Cardiac muscle cell (in vitro differentiated cells and primary cell): Measurements from ENCODE around the gene AXL. TPM values are rescaled to one million over a fixed set of nuclear protein-coding genes. Genes with fewer than 3 reads are reported as not detected.

ENCODE experiments used
- DNase-seq, 2 donors: peaks; one replicate each; pipeline versions ENCODE4 v3.0.0 to v3.0.0-alpha.2; 2010 to 2017; ENCODE audit warnings: low read depth in 1 of 2, low spot score in 1 of 2
- H3K27ac ChIP-seq: fragments of 200-600 bp; sonication (generic); 2 replicates; pipeline ENCODE4 v1.5.1; 2016
- H3K27me3 ChIP-seq: fragments of 200-600 bp; sonication (generic); 2 replicates; pipeline ENCODE4 v1.6.0; 2016; ENCODE audit warnings: control low read depth
- H3K36me3 ChIP-seq: fragments of 200-600 bp; sonication (generic); 2 replicates; pipeline ENCODE4 v1.5.1; 2016; ENCODE audit warnings: control low read depth
- H3K4me1 ChIP-seq: fragments of 200-600 bp; sonication (generic); 2 replicates; pipeline ENCODE4 v1.8.1; 2017; ENCODE audit warnings: low read depth, mild to moderate bottlenecking, mixed run types
- H3K4me3 ChIP-seq: fragments of 200-600 bp; sonication (generic); 2 replicates; pipeline ENCODE4 v1.5.1; 2016; ENCODE audit warnings: mild to moderate bottlenecking
- H3K9me3 ChIP-seq: fragments of 200-600 bp; sonication (generic); 2 replicates; pipeline ENCODE4 v1.5.1; 2017; ENCODE audit warnings: low read depth, mild to moderate bottlenecking, control low read depth
- polyA plus RNA-seq: library from polyadenylated mRNA; unstranded; fragments of >200 nt; fragmentation: Nextera tagmentation; extraction: Ambion mirVana; gene quantifications from 2 replicates; pipeline ENCODE4 v1.2.1, GENCODE V29; 2016
- total RNA-seq: library from RNA; depleted of rRNA; stranded (reverse); fragments of >200 nt; gene quantifications from 2 replicates; pipeline ENCODE4 v1.2.3, GENCODE V29; 2016
- TF ChIP-seq, protein P1 (sequence below): IDR thresholded peaks from 2 replicates; pipeline ENCODE4 v1.5.1; 2012; ENCODE audit warnings: low read depth, mild to moderate bottlenecking, low read length

AXL gene
- total and polyA plus RNA-seq, 2 experiments from 2014 or later: 16.6 to 62.7 TPM

DNA sequence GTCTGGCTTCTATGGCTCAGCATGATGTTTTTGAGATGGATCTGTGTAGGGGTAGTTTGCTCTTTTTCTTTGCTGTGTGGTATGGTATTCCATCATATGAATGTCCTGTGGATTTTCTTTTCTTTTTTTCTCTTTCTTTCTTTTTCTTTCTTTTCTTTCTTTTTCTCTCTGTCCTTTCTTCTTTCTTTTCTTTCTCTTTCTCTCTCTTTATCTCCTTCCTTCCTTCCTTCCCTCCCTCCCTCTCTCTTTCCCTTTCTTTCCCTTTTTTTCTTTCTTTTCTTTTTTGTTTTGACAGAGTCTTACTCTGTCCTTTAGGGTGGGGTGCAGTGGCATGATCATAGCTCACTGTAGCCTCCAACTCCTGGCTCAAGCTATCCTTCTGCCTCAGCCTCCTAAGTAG, 36.1 kb downstream of the AXL start:
- H3K36me3 ChIP-seq: peaks cover 24% of the 10 kb centered on the region

DNA sequence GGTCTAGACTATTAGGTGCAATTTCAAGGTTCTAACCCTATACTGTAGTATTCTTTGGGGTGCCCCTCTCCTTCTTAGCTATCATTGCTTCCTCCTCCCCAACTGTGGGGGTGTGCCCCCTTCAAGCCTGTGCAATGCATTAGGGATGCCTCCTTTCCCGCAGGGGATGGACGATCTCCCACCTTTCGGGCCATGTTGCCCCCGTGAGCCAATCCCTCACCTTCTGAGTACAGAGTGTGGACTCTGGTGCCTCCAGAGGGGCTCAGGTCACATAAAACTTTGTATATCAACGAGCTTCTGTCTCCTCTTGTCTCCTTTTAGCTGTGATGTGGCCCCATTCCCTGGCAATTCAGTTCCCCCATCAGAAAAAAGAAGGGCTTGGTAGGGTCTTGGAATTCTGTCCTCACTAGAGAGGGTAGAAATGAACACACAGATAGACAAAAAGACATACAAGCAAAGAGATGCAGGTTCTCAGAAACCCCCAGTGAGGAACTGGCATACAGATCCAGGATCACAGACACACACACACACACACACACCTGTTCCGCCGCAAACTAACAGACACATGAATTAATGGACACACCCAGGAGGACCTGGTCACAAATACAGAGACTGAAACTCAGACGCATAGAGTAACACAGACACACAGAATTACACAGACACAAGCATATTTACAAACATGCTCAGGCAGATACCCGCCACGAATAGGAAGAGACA, 42.6 kb downstream of the AXL start:
- H3K36me3 ChIP-seq: peaks cover 7% of the 10 kb centered on the region
- no peaks in the 10 kb centered on the region for H3K27me3 ChIP-seq
- H3K4me3 ChIP-seq: peak overlapping the region; percentile 50
- H3K9me3 ChIP-seq: no peaks in the 10 kb centered on the region
- H3K27ac ChIP-seq: no peak overlapping the region
- H3K4me1 ChIP-seq: peaks cover 8% of the 10 kb centered on the region
- DNase-seq: no peak
- TF ChIP-seq, protein P1, sequence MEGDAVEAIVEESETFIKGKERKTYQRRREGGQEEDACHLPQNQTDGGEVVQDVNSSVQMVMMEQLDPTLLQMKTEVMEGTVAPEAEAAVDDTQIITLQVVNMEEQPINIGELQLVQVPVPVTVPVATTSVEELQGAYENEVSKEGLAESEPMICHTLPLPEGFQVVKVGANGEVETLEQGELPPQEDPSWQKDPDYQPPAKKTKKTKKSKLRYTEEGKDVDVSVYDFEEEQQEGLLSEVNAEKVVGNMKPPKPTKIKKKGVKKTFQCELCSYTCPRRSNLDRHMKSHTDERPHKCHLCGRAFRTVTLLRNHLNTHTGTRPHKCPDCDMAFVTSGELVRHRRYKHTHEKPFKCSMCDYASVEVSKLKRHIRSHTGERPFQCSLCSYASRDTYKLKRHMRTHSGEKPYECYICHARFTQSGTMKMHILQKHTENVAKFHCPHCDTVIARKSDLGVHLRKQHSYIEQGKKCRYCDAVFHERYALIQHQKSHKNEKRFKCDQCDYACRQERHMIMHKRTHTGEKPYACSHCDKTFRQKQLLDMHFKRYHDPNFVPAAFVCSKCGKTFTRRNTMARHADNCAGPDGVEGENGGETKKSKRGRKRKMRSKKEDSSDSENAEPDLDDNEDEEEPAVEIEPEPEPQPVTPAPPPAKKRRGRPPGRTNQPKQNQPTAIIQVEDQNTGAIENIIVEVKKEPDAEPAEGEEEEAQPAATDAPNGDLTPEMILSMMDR: no peak

More for the DNA sequence above, 36.1 kb downstream of the AXL start:
- no peak for DNase-seq
- Histone ChIP-seq H3K27me3 (no peaks in the 10 kb centered on the region), H3K9me3 (no peaks in the 10 kb centered on the region), H3K27ac (no peak overlapping the region), H3K4me1 (no peaks in the 10 kb centered on the region), H3K4me3 (no peak overlapping the region)
- TF ChIP-seq, protein P1: no peak

DNA sequence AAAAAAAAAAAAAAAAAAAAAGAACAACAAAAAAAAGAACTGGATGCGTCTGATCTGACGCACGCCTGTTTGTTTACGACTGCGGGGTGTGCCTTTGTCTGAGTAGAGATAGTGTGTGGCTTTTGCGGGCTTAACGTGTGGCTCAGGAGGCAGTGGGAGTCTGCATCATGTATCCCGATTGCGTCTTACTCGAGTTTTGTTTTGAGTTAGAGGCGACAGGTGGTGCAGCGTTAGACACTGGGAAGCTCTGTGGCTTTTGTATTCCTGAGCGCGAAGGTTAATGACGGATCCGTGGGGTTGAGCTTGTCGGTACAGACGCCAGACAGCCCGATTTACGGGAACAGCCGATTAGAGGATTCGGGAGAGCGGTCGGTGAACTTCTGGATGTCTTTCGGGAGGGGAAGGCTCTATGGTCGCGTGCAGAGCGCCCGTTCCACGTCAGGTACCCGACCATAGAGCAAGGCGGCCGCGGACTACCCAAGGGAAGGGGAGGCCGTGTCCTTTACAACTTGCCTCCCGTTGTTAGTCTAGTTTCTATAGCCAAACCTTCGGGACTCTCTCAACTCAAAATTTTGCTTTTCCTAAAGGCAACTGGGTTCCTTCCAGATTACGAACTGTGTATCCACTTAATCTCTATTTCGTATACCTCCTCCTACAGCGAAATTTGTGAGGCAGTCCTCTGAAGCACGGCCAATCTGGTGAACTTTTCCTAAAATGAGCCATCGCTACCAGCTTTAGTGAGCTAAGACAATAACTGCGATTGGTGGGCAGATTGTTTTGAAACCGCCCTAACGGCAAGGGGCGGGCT, 44.2 kb downstream of the AXL start:
- H3K9me3 ChIP-seq: no peaks in the 10 kb centered on the region
- H3K36me3 ChIP-seq: peaks cover 12% of the 10 kb centered on the region
- H3K27me3 ChIP-seq: no peaks in the 10 kb centered on the region
- H3K4me1 ChIP-seq: peaks cover 12% of the 10 kb centered on the region
- DNase-seq: peak; percentile 75 to 76
- H3K27ac ChIP-seq: peak overlapping the region; percentile 91
- TF ChIP-seq, protein P1: no peak
- peak overlapping the region; percentile 50 for H3K4me3 ChIP-seq

DNA sequence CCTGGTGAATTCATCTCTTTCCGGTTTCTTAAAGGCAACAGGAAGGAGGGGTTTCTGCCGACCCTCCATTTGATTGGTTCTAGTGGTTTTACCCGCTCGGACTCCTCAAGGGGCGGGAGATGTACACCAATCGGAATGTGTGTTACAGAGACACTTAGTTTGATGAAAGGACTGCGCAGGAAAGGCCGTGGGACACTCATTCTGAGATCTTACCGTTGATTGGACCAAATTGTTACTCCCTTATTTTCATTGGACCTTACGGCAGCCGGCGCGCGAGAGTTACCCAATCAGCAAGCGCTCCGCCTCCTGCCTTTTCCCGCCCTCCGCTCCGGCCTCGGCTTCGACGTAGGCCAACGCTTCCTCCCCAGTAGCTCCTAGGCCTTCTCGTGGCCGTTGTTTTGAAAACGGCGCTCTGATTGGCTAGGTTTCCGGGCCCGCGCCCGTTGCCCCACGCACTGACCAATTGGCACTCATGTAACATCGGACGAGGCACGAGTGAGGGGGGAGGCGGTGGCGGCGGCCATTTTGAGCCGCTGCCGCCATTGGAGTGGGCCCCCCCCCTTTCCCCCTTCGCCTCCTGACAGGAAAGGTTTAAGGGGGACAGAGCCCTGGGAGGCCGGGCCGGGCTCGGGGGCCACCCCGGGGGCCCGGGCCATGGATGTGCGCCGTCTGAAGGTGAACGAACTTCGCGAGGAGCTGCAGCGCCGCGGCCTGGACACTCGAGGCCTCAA, 45.0 kb downstream of the AXL start, which contains the start of gene HNRNPUL1:
HNRNPUL1 (plus strand) TSS at position 523 of the 731 bp plus-strand sequence; CDS start at position 655, 132 bp downstream.
- Histone ChIP-seq H3K4me1 (peaks cover 12% of the 10 kb centered on the region), H3K4me3 (peak within 1 kb of the TSS; percentile 68), H3K27me3 (no peaks in the 10 kb centered on the region), H3K9me3 (no peaks in the 10 kb centered on the region), H3K36me3 (peaks cover 12% of the 10 kb centered on the region), H3K27ac (peak within 1 kb of the TSS; percentile 99)
- TF ChIP-seq, protein P1: peak; percentile 36
- peak; percentile 99 to 100 for DNase-seq
